Progenitor cell of endocrine pancreas (in vitro differentiated cells): Measurements from ENCODE around the gene CHP2. TPM values are rescaled to one million over a fixed set of nuclear protein-coding genes. Genes with fewer than 3 reads are reported as not detected.

ENCODE experiments used
- DNase-seq: peaks from one replicate; pipeline ENCODE4 v3.0.0; 2021; ENCODE audit warnings: low spot score; ENCODE audit not compliant: unreplicated experiment
- H3K27ac Mint-ChIP-seq: 2 replicates; pipeline ENCODE4 v1.8.0; 2021; ENCODE audit warnings: mild to moderate bottlenecking, moderate library complexity, mixed read lengths
- H3K27me3 Mint-ChIP-seq: 2 replicates; pipeline ENCODE4 v1.8.0; 2021; ENCODE audit warnings: mixed read lengths
- H3K36me3 Mint-ChIP-seq: 2 replicates; pipeline ENCODE4 v1.8.0; 2022; ENCODE audit warnings: mixed read lengths; ENCODE audit not compliant: insufficient read depth
- H3K4me1 Mint-ChIP-seq: 2 replicates; pipeline ENCODE4 v1.8.0; 2021; ENCODE audit warnings: low read depth, mixed read lengths
- H3K4me3 Mint-ChIP-seq: 2 replicates; pipeline ENCODE4 v1.8.0; 2021; ENCODE audit warnings: low read depth, mild to moderate bottlenecking, moderate library complexity, mixed read lengths
- H3K9me3 Mint-ChIP-seq: 2 replicates; pipeline ENCODE4 v1.8.0; 2021; ENCODE audit warnings: low read depth, mixed read lengths
- long read RNA-seq: library from polyadenylated mRNA; unstranded; transcript quantifications from one replicate; pipeline ENCODE4 v2.0.0, GENCODE V29; 2020
- total RNA-seq: library from RNA; stranded (reverse); gene quantifications from 2 replicates; pipeline ENCODE4 v1.2.1, GENCODE V29; 2021
- TF ChIP-seq, protein P1 (sequence below): fragments of 200-600 bp; sonication (generic); IDR thresholded peaks from one replicate; pipeline ENCODE4 v1.5.0; 2021; ENCODE audit warnings: antibody characterized with exemption, mild to moderate bottlenecking; ENCODE audit not compliant: unreplicated experiment

CHP2 gene
- total RNA-seq: not detected in 2 replicates
- long read RNA-seq: 0 reads

DNA sequence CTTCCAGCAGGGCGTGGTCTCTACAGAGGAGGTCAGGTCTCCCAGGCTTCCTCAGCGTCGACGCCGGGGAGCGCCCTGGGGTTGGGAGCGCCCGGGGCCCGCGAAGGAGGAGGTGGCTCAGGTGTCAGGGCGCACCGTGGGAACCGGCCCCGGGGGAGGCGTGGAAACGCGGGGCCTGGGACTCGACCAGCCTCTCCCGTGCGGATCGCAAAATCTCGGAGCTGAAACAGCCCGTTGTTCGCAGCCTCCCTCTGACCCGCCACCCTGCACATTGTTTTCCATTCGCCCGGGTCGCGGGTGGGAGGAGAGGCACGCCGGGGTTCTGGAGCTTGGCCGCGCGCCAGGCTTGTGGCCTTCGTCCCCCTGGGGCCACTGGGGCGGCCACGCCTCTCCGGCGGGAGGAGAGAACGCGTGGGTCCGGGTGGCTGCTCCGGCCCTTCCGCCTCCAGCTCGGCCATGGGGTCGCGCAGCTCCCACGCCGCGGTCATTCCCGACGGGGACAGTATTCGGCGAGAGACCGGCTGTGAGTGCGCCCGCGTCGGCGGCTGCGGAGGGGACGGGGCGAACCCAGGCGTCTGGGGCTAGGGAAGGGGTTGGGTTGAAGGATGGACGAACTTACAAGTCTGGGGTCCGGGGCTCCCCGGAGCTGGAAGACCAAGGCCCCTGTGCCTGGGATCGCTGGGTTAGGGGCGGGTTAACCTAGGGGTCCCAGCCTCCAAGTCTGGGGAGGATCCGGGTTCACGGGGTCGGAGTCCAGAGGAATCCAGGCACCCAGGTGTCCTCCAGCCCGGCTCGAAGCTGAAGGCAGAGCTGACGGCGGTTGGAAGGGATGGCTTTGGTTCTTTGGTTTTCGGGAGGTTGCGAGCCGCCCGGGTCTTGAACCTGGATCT lies at the start of gene CHP2:
CHP2 (plus strand) TSS at position 433 of the 890 bp plus-strand sequence; CDS start at position 457, 24 bp downstream.
- H3K4me3 Mint-ChIP-seq: no peak within 1 kb of the TSS
- no peaks in the 10 kb centered on the region for H3K36me3 Mint-ChIP-seq
- peaks cover 55% of the 10 kb centered on the region for H3K27me3 Mint-ChIP-seq
- TF ChIP-seq, protein P1, sequence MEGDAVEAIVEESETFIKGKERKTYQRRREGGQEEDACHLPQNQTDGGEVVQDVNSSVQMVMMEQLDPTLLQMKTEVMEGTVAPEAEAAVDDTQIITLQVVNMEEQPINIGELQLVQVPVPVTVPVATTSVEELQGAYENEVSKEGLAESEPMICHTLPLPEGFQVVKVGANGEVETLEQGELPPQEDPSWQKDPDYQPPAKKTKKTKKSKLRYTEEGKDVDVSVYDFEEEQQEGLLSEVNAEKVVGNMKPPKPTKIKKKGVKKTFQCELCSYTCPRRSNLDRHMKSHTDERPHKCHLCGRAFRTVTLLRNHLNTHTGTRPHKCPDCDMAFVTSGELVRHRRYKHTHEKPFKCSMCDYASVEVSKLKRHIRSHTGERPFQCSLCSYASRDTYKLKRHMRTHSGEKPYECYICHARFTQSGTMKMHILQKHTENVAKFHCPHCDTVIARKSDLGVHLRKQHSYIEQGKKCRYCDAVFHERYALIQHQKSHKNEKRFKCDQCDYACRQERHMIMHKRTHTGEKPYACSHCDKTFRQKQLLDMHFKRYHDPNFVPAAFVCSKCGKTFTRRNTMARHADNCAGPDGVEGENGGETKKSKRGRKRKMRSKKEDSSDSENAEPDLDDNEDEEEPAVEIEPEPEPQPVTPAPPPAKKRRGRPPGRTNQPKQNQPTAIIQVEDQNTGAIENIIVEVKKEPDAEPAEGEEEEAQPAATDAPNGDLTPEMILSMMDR: no peak
- no peak for DNase-seq
- H3K9me3 Mint-ChIP-seq: peaks cover 4% of the 10 kb centered on the region
- no peak within 1 kb of the TSS for H3K27ac Mint-ChIP-seq
- H3K4me1 Mint-ChIP-seq: no peaks in the 10 kb centered on the region

- TF ChIP-seq, protein P1: no peak
- Mint-ChIP-seq H3K36me3 (no peaks in the 10 kb centered on the region), H3K4me1 (no peaks in the 10 kb centered on the region), H3K27me3 (peaks cover 15% of the 10 kb centered on the region), H3K27ac (no peak overlapping the region), H3K4me3 (no peak overlapping the region), H3K9me3 (peaks cover 10% of the 10 kb centered on the region)
- DNase-seq: no peak
These were observed 49.3 kb upstream of the CHP2 start for GRCh38 chr16:23705517-23705902.

DNA sequence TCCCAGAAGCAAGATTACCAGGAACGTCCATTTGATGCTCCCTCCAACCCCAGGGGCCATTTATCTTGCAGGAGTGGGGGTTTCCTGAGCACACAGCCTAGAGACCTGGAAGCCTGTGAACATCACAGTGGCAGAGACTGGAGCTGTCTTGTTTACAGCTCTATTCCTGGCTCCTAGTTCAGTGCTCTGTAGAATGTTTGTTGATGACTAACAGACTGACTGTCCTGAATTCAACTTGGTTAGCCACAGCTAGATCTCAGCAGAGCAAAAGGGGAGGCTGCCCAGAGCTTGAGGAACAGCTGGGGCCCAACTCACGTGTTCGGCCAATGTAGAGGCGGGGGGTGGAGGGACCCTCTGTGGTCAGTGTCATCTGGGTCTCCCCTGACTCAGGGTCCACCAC lies 48.4 kb upstream of the CHP2 start:
- no peak overlapping the region for H3K27ac Mint-ChIP-seq
- H3K27me3 Mint-ChIP-seq: peaks cover 23% of the 10 kb centered on the region
- H3K4me3 Mint-ChIP-seq: no peak overlapping the region
- H3K9me3 Mint-ChIP-seq: peaks cover 10% of the 10 kb centered on the region
- TF ChIP-seq, protein P1: no peak
- no peaks in the 10 kb centered on the region for H3K4me1 Mint-ChIP-seq
- no peak for DNase-seq
- H3K36me3 Mint-ChIP-seq: no peaks in the 10 kb centered on the region

DNA sequence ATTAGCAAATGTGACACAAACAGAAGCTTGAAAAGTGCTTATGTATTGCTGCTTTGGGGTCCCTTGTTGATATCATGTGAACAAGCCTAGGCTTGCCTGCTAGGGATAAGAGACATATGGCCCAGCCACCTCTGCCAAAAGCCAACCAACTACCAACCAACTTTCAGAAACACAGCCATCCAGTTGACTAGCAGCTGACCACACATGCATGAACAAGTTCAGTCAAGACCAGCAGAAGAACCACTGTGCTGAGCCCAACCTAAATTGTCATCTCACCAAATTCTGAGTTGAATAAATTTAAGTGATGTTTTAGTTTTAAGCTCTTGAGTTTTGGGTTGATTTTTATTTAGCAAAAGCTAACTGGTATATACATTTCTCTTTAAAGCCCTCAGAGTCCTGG lies 45.3 kb upstream of the CHP2 start:
- no peak for DNase-seq
- peaks cover 6% of the 10 kb centered on the region for H3K9me3 Mint-ChIP-seq
- no peak overlapping the region for H3K4me3 Mint-ChIP-seq
- H3K27ac Mint-ChIP-seq: no peak overlapping the region
- H3K36me3 Mint-ChIP-seq: no peaks in the 10 kb centered on the region
- peaks cover 42% of the 10 kb centered on the region for H3K27me3 Mint-ChIP-seq
- H3K4me1 Mint-ChIP-seq: no peaks in the 10 kb centered on the region
- TF ChIP-seq, protein P1: no peak

DNA sequence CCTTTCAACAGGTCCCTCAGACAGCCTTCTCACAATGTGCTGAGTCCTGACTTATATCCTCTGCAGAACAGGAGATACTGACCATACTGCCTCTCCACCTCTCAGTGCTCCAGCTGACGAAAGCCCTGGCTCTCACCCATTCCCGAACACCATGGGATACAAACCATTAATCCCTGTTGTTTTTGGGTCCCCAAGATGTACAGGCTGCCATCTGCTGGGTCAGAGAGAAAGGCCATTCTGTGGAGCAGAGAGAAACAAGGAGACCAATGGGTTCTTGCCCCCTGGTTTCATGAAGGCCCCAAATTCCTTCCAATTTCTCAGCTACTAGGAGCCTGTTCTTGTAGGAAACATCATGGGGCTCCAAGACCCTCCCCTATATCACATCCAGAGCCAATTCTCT lies 44.8 kb upstream of the CHP2 start:
- Mint-ChIP-seq H3K4me3 (no peak overlapping the region), H3K36me3 (no peaks in the 10 kb centered on the region), H3K27ac (no peak overlapping the region), H3K9me3 (peaks cover 6% of the 10 kb centered on the region), H3K27me3 (peaks cover 46% of the 10 kb centered on the region), H3K4me1 (no peaks in the 10 kb centered on the region)
- TF ChIP-seq, protein P1: no peak
- no peak for DNase-seq
